ENCODE data around the gene CLDN9.

Gene CLDN9

GRCh38 chr16:3058139-3059030 lies 45.7 kb downstream of the CLDN9 start:
- DNase-seq = peak; percentile 45

DNA sequence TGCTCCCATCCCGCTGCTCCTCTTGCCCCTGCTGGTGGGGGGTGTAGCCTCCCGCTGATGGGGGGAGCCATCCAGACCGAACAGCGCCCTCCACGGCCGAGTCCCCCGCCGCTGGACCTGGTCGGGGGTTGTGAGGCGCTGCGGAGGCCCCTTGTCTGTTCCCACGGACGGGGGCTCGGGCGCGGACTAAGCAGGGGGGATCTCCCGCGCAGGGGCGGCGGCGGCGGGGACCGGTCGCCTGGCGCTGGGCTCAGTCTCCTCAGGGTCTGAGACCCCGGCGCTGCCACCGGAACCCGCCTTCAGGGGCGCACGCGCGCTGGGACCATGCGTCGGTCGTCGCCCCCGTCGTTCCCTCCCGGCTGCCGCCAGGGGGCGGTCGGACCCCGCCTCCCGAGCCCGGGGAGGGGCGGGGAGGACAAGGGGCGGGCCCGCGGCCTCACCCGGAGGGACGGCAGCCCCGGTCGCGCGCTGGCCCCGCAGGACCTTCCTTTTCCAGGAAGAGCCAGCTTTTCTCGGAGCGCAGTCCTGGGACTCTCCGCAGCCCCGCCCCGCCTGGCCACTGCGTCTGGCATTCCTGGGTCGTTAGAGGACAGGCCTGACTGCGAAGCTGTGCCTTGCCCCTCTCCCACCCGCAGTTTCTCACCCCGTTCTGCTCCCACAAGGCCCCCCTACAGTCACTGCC lies 46.5 kb downstream of the CLDN9 start:
- peak; percentile 87 for DNase-seq

DNA sequence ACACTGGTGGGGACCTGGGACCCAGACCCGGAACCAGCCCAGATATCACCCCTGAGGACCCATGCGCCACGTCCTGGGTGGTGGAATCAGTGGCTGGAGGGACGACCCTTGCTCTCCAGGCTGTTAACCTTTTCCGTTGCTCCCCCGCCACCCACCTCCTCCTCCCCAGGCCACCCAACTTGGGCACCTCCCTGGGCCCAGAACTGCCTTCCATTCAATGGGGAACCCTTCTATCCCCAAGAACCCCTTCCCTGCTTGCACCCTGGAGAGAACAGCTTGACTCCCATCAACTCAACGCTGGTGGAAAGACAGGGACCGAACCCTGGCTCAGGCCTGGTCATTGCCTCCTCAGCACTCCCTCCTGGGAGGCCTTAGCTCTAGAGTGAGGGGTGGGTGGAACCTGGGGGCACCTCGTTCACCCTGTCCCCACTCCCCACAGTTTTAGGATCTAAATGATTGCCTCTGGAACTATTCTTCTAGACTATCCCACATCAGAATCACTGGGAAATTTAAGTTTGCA lies 47.1 kb downstream of the CLDN9 start:
- DNase-seq = no peak

GRCh38 chr16:3060339-3061127 lies 47.8 kb downstream of the CLDN9 start:
- DNase-seq = no peak

DNA sequence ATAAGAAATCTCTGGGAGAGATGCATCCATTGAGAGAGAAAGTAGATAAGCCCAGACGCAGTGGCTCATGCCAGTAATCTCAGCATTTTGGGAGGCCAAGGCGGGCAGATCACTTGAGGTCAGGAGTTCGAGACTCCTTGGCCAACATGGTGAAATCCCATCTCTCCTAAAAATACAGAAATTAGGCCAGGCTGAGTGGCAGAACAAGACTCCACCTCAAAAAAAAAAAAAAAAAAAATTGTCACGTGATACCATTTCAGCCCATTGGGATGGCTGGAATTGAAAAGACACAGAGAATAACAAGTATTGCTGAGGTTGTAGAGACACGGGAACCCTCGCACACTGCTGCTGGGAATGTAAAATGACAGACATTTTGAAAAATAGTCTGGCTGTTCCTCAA lies 49.8 kb downstream of the CLDN9 start:
- DNase-seq = no peak

- DNase-seq = no peak
These were observed 51.1 kb downstream of the CLDN9 start for GRCh38 chr16:3063625-3064386.
